Measurements from ENCODE around the gene MATCAP1.

DNA sequence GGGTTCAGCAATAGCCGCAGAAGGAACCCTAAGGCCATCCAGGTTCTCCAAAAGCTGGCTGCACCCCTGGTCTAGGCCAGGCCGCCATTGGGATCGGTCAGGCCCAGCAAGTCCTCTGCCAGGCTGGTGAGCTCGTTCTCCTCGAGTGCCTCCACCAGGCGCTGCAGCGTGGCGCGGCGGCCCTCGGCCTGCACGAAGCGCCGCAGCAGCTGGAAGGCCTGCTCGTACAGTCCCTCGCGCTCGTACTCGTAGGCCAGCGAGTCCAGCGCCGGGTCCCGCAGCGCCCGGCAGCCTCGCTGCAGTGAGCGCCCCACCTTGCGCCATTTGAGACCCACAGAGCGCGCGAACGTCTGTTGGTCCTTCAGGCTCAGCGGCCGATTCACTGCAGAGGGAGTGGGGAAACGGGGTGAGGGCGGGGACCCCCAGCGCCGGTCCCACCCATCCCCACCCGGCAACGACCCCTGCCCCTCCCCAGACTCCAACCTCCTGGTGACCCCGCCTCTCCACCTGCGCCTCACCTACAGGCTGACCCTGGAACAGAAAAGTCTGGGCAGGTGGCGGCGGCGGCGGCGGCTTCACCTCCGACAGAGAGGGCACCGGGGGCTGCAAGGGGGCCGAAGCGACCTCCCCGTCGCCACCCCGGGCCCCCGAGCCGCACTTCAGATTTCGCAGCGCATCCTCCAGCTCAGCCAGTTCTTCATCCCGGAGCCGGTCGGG is 29.0 kb downstream of the MATCAP1 start:
- TF ChIP-seq POLR2A (IDR thresholded peaks at IDR 0.05), result no peak
- no peak for TF ChIP-seq POLR2AphosphoS5 (IDR thresholded peaks at IDR 0.05)
- TF ChIP-seq, protein P1, sequence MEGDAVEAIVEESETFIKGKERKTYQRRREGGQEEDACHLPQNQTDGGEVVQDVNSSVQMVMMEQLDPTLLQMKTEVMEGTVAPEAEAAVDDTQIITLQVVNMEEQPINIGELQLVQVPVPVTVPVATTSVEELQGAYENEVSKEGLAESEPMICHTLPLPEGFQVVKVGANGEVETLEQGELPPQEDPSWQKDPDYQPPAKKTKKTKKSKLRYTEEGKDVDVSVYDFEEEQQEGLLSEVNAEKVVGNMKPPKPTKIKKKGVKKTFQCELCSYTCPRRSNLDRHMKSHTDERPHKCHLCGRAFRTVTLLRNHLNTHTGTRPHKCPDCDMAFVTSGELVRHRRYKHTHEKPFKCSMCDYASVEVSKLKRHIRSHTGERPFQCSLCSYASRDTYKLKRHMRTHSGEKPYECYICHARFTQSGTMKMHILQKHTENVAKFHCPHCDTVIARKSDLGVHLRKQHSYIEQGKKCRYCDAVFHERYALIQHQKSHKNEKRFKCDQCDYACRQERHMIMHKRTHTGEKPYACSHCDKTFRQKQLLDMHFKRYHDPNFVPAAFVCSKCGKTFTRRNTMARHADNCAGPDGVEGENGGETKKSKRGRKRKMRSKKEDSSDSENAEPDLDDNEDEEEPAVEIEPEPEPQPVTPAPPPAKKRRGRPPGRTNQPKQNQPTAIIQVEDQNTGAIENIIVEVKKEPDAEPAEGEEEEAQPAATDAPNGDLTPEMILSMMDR (IDR thresholded peaks at IDR 0.05), result no peak
- no peak for TF ChIP-seq EP300 (IDR thresholded peaks at IDR 0.05; ENCODE audit: low read depth)
